HFF-Myc (cell line): ENCODE measurements around the gene CAD.

Source experiments
- DNase-seq: peaks from one replicate; pipeline ENCODE4 v3.0.0-alpha.2; 2011; ENCODE audit warnings: low read depth; ENCODE audit errors: extremely low read depth
- H3K4me3 ChIP-seq: replicated peaks from 2 replicates; pipeline ENCODE4 v1.5.1; 2011; ENCODE audit warnings: low read depth, mild to moderate bottlenecking, control low read depth, low read length
- CTCF ChIP-seq: IDR thresholded peaks from 2 replicates; pipeline ENCODE4 v1.5.1; 2012; ENCODE audit warnings: mild to moderate bottlenecking, low read depth, low read length, control low read depth; ENCODE audit errors: missing control alignments

CAD gene

GRCh38 chr2:27290549-27290948 is 73.4 kb downstream of the CAD start:
- TF ChIP-seq CTCF = no peak
- DNase-seq = no peak
- H3K4me3 ChIP-seq = no peak overlapping the region

GRCh38 chr2:27291865-27292264 is 74.7 kb downstream of the CAD start:
- DNase-seq = no peak
- peak; percentile 11 for TF ChIP-seq CTCF
- H3K4me3 ChIP-seq = no peak overlapping the region
